Lung (tissue), 12 donors: ENCODE data around the gene MRGPRX4. TPM values are rescaled to one million over a fixed set of nuclear protein-coding genes. Genes with fewer than 3 reads are reported as not detected.
"Not testable (repeated sequence)": the region's sequence is repeated elsewhere in the genome, so short reads cannot be mapped to it uniquely, and the experiment has no call there.

ENCODE experiments used
- ATAC-seq: fragments of 200-7000 bp; cut with Tn5 transposase; one replicate; pipeline ENCODE4 v1.9.1; 2020; ENCODE audit warnings: moderate number of reproducible peaks; ENCODE audit not compliant: insufficient read depth, low FRiP score
- DNase-seq, 3 donors: peaks; one replicate each; pipeline ENCODE4 v3.0.0-alpha.2; 2013 to 2017
- H3K27ac ChIP-seq, 2 donors: one replicate each; pipeline ENCODE4 v1.5.1; 2013; ENCODE audit warnings: mild to moderate bottlenecking in 2 of 2, moderate library complexity in 2 of 2, control low read depth in 1 of 2, inconsistent platforms in 1 of 2, low read depth in 1 of 2, low read length in 1 of 2
- H3K27me3 ChIP-seq, 3 donors: one replicate each; pipeline ENCODE4 v1.5.1; 2013; ENCODE audit warnings: low read length in 2 of 3; ENCODE audit not compliant: control insufficient read depth in 3 of 3, insufficient read depth in 3 of 3
- H3K36me3 ChIP-seq, 4 donors: one replicate each; pipeline ENCODE4 v1.5.1; 2013; ENCODE audit warnings: low read length in 4 of 4, mild to moderate bottlenecking in 1 of 4, moderate library complexity in 1 of 4; ENCODE audit not compliant: control insufficient read depth in 4 of 4, insufficient read depth in 4 of 4
- H3K4me1 ChIP-seq, 5 donors: one replicate each; pipeline ENCODE4 v1.5.1; 2013; ENCODE audit warnings: low read length in 5 of 5, mild to moderate bottlenecking in 2 of 5, moderate library complexity in 1 of 5; ENCODE audit not compliant: control insufficient read depth in 5 of 5, insufficient read depth in 5 of 5
- H3K4me3 ChIP-seq: one replicate; pipeline ENCODE4 v1.5.1; 2013; ENCODE audit warnings: mild to moderate bottlenecking, control low read depth, moderate library complexity
- H3K9ac ChIP-seq, 2 donors: one replicate each; pipeline ENCODE4 v1.5.1; 2013; ENCODE audit warnings: low read length in 2 of 2, control low read depth in 1 of 2; ENCODE audit not compliant: insufficient read depth in 1 of 2
- H3K9me3 ChIP-seq, 4 donors: one replicate each; pipeline ENCODE4 v1.5.1; 2013; ENCODE audit warnings: low read length in 3 of 4, mild to moderate bottlenecking in 1 of 4, moderate library complexity in 1 of 4; ENCODE audit not compliant: control insufficient read depth in 4 of 4, insufficient read depth in 3 of 4
- CTCF ChIP-seq: IDR thresholded peaks from 2 replicates; pipeline ENCODE4 v1.5.1; 2012; ENCODE audit warnings: mild to moderate bottlenecking; ENCODE audit errors: control extremely low read depth, extremely low read depth
- WGBS, 2 donors: extraction: QIAGEN DNeasy Blood & Tissue Kit; methylation state at CpG; one replicate each; pipeline ENCODE4 v1.1.7; 2013; 5-methylcytosine and 5-hydroxymethylcytosine counted together
- polyA plus RNA-seq, 2 donors: library from polyadenylated mRNA; stranded (reverse); fragments of 200-250 nt; gene quantifications; one replicate each; pipeline ENCODE4 v1.2.1, GENCODE V29; 2013
- total RNA-seq, 2 donors: library from RNA; depleted of rRNA in 1 of 2; stranded (reverse); fragments of >200 nt in 1 of 2; gene quantifications; one replicate each; pipeline ENCODE4 v1.2.1, GENCODE V29; 2014 to 2021
- donor health status: control.
- donor health status: control.
- donor health status: Bipolar disorder and iron deficiency.
- donor health status: healthy.
- donor health status: DM: yes; HTN: yes; CAD: no.

The MRGPRX4 gene
- total and polyA plus RNA-seq, 4 donors = not detected

GRCh38 chr11:18173225-18173866 is 709 bp downstream of the MRGPRX4 start:
- Histone ChIP-seq H3K9me3 (no peaks in the 10 kb centered on the region), H3K4me1 (no peaks in the 10 kb centered on the region), H3K27me3 (peaks cover 0 to 3% (median 0%) of the 10 kb centered on the region in 3 donors), H3K4me3 (no peak overlapping the region), H3K9ac (no peak overlapping the region), H3K36me3 (no peaks in the 10 kb centered on the region), H3K27ac (no peak overlapping the region)
- TF ChIP-seq CTCF = no peak
- 84% methylated on average over 28 of the region's 28 CpGs for WGBS, 2 donors
- no peak for ATAC-seq
- no peak for DNase-seq

GRCh38 chr11:18188796-18189195 is 16.2 kb downstream of the MRGPRX4 start:
- DNase-seq (no peak), ATAC-seq (no peak)
- Histone ChIP-seq H3K9me3 (peaks cover 0 to 3% (median 0%) of the 10 kb centered on the region in 4 donors), H3K4me1 (no peaks in the 10 kb centered on the region), H3K4me3 (no peak overlapping the region), H3K9ac (no peak overlapping the region), H3K36me3 (no peaks in the 10 kb centered on the region), H3K27me3 (peaks cover 0 to 6% (median 0%) of the 10 kb centered on the region in 3 donors), H3K27ac (no peak overlapping the region)
- no peak for TF ChIP-seq CTCF
- WGBS, 2 donors = 94% methylated on average over 24 of the region's 24 CpGs

- not testable (repeated sequence) for H3K36me3 ChIP-seq, H3K4me1 ChIP-seq, DNase-seq, H3K27ac ChIP-seq, H3K4me3 ChIP-seq, H3K9ac ChIP-seq, ATAC-seq, H3K9me3 ChIP-seq, H3K27me3 ChIP-seq
- 91 to 92% methylated on average over 34 of the region's 34 CpGs for WGBS, 2 donors
Observed at GRCh38 chr11:18189476-18190245, 17.0 kb downstream of the MRGPRX4 start.

GRCh38 chr11:18191376-18191775 is 18.7 kb downstream of the MRGPRX4 start:
- Histone ChIP-seq H3K9me3 (peaks cover 0 to 3% (median 0%) of the 10 kb centered on the region in 4 donors), H3K4me3 (no peak overlapping the region), H3K4me1 (no peaks in the 10 kb centered on the region), H3K9ac (no peak overlapping the region), H3K27ac (no peak overlapping the region), H3K27me3 (peaks cover 0 to 6% (median 0%) of the 10 kb centered on the region in 3 donors), H3K36me3 (no peaks in the 10 kb centered on the region)
- 93 to 97% methylated on average over 3 of the region's 3 CpGs for WGBS, 2 donors
- no peak for ATAC-seq
- TF ChIP-seq CTCF = no peak
- DNase-seq = no peak
